Measurements from ENCODE around the gene SOX13. TPM values are rescaled to one million over a fixed set of nuclear protein-coding genes. Genes with fewer than 3 reads are reported as not detected.

Gene SOX13
- total and polyA plus RNA-seq, 10 of the 15 experiments (the other 5 are each of a cell fraction or from before 2014, with no cell fraction given): 0.04 to 0.31 (median 0.11) TPM; not detected in 7

DNA sequence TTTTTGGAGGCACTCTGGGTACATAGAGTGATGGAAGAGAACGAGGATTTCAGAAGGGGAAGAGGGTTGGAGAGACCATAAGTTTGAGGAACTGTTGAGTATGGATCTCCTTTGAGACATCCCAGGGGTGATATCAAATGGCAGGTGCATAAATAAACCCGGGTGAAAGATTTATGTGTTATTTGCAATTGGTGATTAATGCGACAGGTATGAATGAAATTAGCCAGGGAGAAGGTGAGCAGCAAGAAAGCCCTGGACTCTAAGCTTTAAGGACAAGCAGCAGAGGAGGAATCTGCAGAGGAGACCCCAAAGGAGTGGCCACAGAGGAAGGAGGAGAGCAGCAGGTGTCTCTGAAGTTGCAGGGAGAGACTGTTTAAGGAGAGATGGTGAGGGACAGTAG lies 102.0 kb downstream of the SOX13 start:
- no peak overlapping the region for H2AFZ ChIP-seq (ENCODE audit: control insufficient read depth, low read depth, low read length)
- H3K9ac ChIP-seq (ENCODE audit: control insufficient read depth, insufficient read depth, low read length): no peak overlapping the region
- ChIA-PET POLR2A (no interaction called here), SMC1A (ENCODE audit: uncharacterized antibody, unreplicated experiment) (interaction anchor here (0.6 to 1.4 kb wide), 3 partner anchors 24 to 169 kb away, joined by 3 to 4 read pairs (median 3); no protein-coding TSS in a partner anchor), RAD21 (ENCODE audit: unreplicated experiment) (no interaction called here), CTCF (interaction anchor here (1.1 to 3.0 kb wide), 3 partner anchors 9 to 32 kb away, joined by 3 to 18 read pairs (median 3); partner anchors contain the start of gene REN)
- DNase-seq (ENCODE audit: low read depth, low spot score) (no peak), ATAC-seq (no peak), FAIRE-seq (no peak)
- H3K4me3 ChIP-seq: no peak overlapping the region
- BruUV-seq (replicated peaks): no TSS peak
- no peaks in the 10 kb centered on the region for H4K20me1 ChIP-seq (ENCODE audit: control insufficient read depth, insufficient read depth)
- 27% methylated on average over 3 of the region's 3 CpGs for WGBS (ENCODE audit: insufficient coverage, insufficient replicate concordance, low lambda C conversion rate, missing lambda C conversion rate)
- H3K27ac ChIP-seq (ENCODE audit: control insufficient read depth, insufficient read depth): no peak overlapping the region
- intact Hi-C loops (cut with micrococcal nuclease; ENCODE audit: unreplicated experiment): no loop called here
- TF ChIP-seq ESRRA (IDR thresholded peaks at IDR 0.05; ENCODE audit: low read length) (no peak), HDAC6 (IDR thresholded peaks at IDR 0.05; ENCODE audit: unreplicated experiment) (no peak), MXI1 (IDR thresholded peaks at IDR 0.05; ENCODE audit: low read depth, low read length) (no peak), NR2F1 (conservative IDR thresholded peaks at IDR 0.05) (no peak), HDGF (IDR thresholded peaks at IDR 0.05) (no peak), WRNIP1 (IDR thresholded peaks at IDR 0.05; ENCODE audit: borderline replicate concordance, low read depth, low read length) (no peak), LARP7 (IDR thresholded peaks at IDR 0.05) (no peak), SUPT20H (IDR thresholded peaks at IDR 0.05; ENCODE audit: borderline replicate concordance, control insufficient read depth, low read depth, low read length) (no peak), TBL1XR1 (IDR thresholded peaks at IDR 0.05; ENCODE audit: low read depth, low read length) (no peak), RELA (IDR thresholded peaks at IDR 0.05; ENCODE audit: borderline replicate concordance, partially characterized antibody) (no peak), ZBED1 (IDR thresholded peaks at IDR 0.05; ENCODE audit: borderline replicate concordance) (no peak), POLR2A (IDR thresholded peaks at IDR 0.05; ENCODE audit: low read depth, low read length) (no peak), NR2C1 (IDR thresholded peaks at IDR 0.05) (no peak), EED (IDR thresholded peaks at IDR 0.05; ENCODE audit: low read depth) (no peak), NFYA (IDR thresholded peaks at IDR 0.05; ENCODE audit: borderline replicate concordance, low read depth, low read length) (no peak)
- in situ Hi-C loops (cut with MboI): no loop called here
- H3K4me1 ChIP-seq (ENCODE audit: control insufficient read depth, insufficient read depth, low read length): no peaks in the 10 kb centered on the region
- H3K27me3 ChIP-seq (replicated peaks in 1 of 2; ENCODE audit: control insufficient read depth in 2 of 2, insufficient read depth in 2 of 2, low read length in 1 of 2): peaks cover 0 to 2% of the 10 kb centered on the region in 2 experiments; a peak in 2 of 4 replicates
- peaks cover 2% of the 10 kb centered on the region; the same call in 1 of the 3 replicates for H3K9me3 ChIP-seq (replicated peaks; ENCODE audit: control insufficient read depth, insufficient read depth, low read length)
- H3K4me2 ChIP-seq (ENCODE audit: control insufficient read depth, insufficient read depth): no peak overlapping the region
- no peaks in the 10 kb centered on the region for H3K79me2 ChIP-seq (ENCODE audit: control insufficient read depth, insufficient read depth, low read length)
- H3K36me3 ChIP-seq (ENCODE audit: control insufficient read depth in 2 of 2, insufficient read depth in 2 of 2, low read length in 1 of 2): no peaks in the 10 kb centered on the region
